ENCODE results near the gene ATP10A.
"Not testable (repeated sequence)": the region's sequence is repeated elsewhere in the genome, so short reads cannot be mapped to it uniquely, and the experiment has no call there.

ATP10A gene

DNA sequence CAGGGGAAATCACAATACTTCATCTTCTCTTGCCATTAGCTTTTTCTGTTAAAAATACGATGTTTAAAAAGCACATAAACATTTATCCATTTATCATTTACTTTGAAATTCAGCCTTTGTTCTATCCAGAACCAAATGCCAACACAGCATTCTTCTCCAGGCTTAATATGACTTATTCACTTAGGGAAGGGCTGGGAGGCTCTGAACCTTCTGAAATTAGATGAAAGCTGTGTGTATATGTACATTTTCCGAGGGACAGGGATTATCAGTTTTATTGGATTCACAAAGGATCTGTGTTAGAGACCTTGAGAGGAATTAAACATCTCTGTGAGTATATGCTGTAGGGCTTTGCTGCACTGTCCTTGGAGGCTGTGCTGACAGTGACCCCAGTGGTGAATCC, 213.7 kb downstream of the ATP10A start:
- Histone ChIP-seq H3K27me3 (ENCODE audit: control insufficient read depth in 1 of 2, insufficient read depth in 2 of 2, low read length in 2 of 2) (no peaks in the 10 kb centered on the region), H3K9ac (ENCODE audit: low read depth in 1 of 2, low read length in 2 of 2) (no peak overlapping the region), H3K4me1 (ENCODE audit: control insufficient read depth in 1 of 2, insufficient read depth in 2 of 2, low read length in 2 of 2) (no peaks in the 10 kb centered on the region), H3K9me3 (ENCODE audit: control insufficient read depth in 1 of 2, low read length in 2 of 2) (peaks cover 0 to 4% of the 10 kb centered on the region in 2 donors), H3K4me3 (ENCODE audit: low read depth in 1 of 2, low read length in 2 of 2) (no peak overlapping the region), H3K27ac (ENCODE audit: low read depth, low read length) (no peak overlapping the region), H3K36me3 (ENCODE audit: control insufficient read depth in 1 of 2, insufficient read depth in 2 of 2, low read length in 2 of 2) (no peaks in the 10 kb centered on the region)

GRCh38 chr15:25643120-25643519, 220.0 kb downstream of the ATP10A start:
- H3K36me3 ChIP-seq (ENCODE audit: control insufficient read depth in 1 of 2, insufficient read depth in 2 of 2, low read length in 2 of 2) = no peaks in the 10 kb centered on the region
- no peak overlapping the region for H3K27ac ChIP-seq (ENCODE audit: low read depth, low read length)
- peaks cover 3% of the 10 kb centered on the region in 2 donors for H3K9me3 ChIP-seq (ENCODE audit: control insufficient read depth in 1 of 2, low read length in 2 of 2)
- no peaks in the 10 kb centered on the region for H3K4me1 ChIP-seq (ENCODE audit: control insufficient read depth in 1 of 2, insufficient read depth in 2 of 2, low read length in 2 of 2)
- no peaks in the 10 kb centered on the region for H3K27me3 ChIP-seq (ENCODE audit: control insufficient read depth in 1 of 2, insufficient read depth in 2 of 2, low read length in 2 of 2)
- H3K9ac ChIP-seq (ENCODE audit: low read depth in 1 of 2, low read length in 2 of 2) = no peak overlapping the region
- H3K4me3 ChIP-seq (ENCODE audit: low read depth in 1 of 2, low read length in 2 of 2) = no peak overlapping the region

DNA sequence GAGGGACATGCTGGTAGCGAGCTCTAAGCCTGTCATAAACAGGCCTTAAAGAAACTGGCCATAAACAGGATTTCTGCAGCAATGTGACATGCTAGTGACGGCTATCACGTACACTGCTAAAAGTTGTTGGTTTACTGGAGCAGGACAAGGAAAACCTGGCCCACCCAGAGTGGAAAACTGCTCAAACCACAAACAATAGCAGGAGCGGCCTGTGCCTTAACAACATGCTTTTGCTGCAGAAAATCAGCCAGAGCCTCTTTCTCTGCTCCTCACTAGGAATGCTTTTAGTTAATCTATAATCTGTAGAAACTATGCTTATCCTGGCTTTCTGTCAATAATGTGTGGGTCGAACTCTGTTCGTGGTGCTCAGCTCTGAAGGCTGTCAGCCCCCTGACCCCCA, 221.4 kb downstream of the ATP10A start:
- H3K36me3 ChIP-seq (ENCODE audit: control insufficient read depth in 1 of 2, insufficient read depth in 2 of 2, low read length in 2 of 2) = no peaks in the 10 kb centered on the region

GRCh38 chr15:25641361-25641760, 221.8 kb downstream of the ATP10A start:
- H3K9me3 ChIP-seq (ENCODE audit: control insufficient read depth in 1 of 2, low read length in 2 of 2) = peaks cover 3% of the 10 kb centered on the region in 2 donors
- H3K27ac ChIP-seq (ENCODE audit: low read depth, low read length) = no peak overlapping the region
- no peak overlapping the region for H3K9ac ChIP-seq (ENCODE audit: low read depth in 1 of 2, low read length in 2 of 2)

More for the DNA sequence above, 221.4 kb downstream of the ATP10A start:
- no peaks in the 10 kb centered on the region for H3K4me1 ChIP-seq (ENCODE audit: control insufficient read depth in 1 of 2, insufficient read depth in 2 of 2, low read length in 2 of 2)
- no peak overlapping the region for H3K9ac ChIP-seq (ENCODE audit: low read depth in 1 of 2, low read length in 2 of 2)
- no peak overlapping the region for H3K27ac ChIP-seq (ENCODE audit: low read depth, low read length)
- no peaks in the 10 kb centered on the region for H3K27me3 ChIP-seq (ENCODE audit: control insufficient read depth in 1 of 2, insufficient read depth in 2 of 2, low read length in 2 of 2)
- no peak overlapping the region for H3K4me3 ChIP-seq (ENCODE audit: low read depth in 1 of 2, low read length in 2 of 2)
- H3K9me3 ChIP-seq (ENCODE audit: control insufficient read depth in 1 of 2, low read length in 2 of 2) = peaks cover 3% of the 10 kb centered on the region in 2 donors

GRCh38 chr15:25640959-25641358, 222.2 kb downstream of the ATP10A start:
- H3K9me3 ChIP-seq (ENCODE audit: control insufficient read depth in 1 of 2, low read length in 2 of 2); H3K4me1 ChIP-seq (ENCODE audit: control insufficient read depth in 1 of 2, insufficient read depth in 2 of 2, low read length in 2 of 2); H3K36me3 ChIP-seq (ENCODE audit: control insufficient read depth in 1 of 2, insufficient read depth in 2 of 2, low read length in 2 of 2); H3K4me3 ChIP-seq (ENCODE audit: low read depth in 1 of 2, low read length in 2 of 2); H3K9ac ChIP-seq (ENCODE audit: low read depth in 1 of 2, low read length in 2 of 2); H3K27me3 ChIP-seq (ENCODE audit: control insufficient read depth in 1 of 2, insufficient read depth in 2 of 2, low read length in 2 of 2); H3K27ac ChIP-seq (ENCODE audit: low read depth, low read length): not testable (repeated sequence)

More at GRCh38 chr15:25641361-25641760, 221.8 kb downstream of the ATP10A start:
- H3K4me1 ChIP-seq (ENCODE audit: control insufficient read depth in 1 of 2, insufficient read depth in 2 of 2, low read length in 2 of 2) = no peaks in the 10 kb centered on the region
- no peaks in the 10 kb centered on the region for H3K36me3 ChIP-seq (ENCODE audit: control insufficient read depth in 1 of 2, insufficient read depth in 2 of 2, low read length in 2 of 2)
- H3K4me3 ChIP-seq (ENCODE audit: low read depth in 1 of 2, low read length in 2 of 2) = no peak overlapping the region
- no peaks in the 10 kb centered on the region for H3K27me3 ChIP-seq (ENCODE audit: control insufficient read depth in 1 of 2, insufficient read depth in 2 of 2, low read length in 2 of 2)

GRCh38 chr15:25640381-25640780, 222.7 kb downstream of the ATP10A start:
- Histone ChIP-seq H3K9ac (ENCODE audit: low read depth in 1 of 2, low read length in 2 of 2) (no peak overlapping the region), H3K27ac (ENCODE audit: low read depth, low read length) (no peak overlapping the region), H3K27me3 (ENCODE audit: control insufficient read depth in 1 of 2, insufficient read depth in 2 of 2, low read length in 2 of 2) (no peaks in the 10 kb centered on the region), H3K36me3 (ENCODE audit: control insufficient read depth in 1 of 2, insufficient read depth in 2 of 2, low read length in 2 of 2) (no peaks in the 10 kb centered on the region), H3K4me1 (ENCODE audit: control insufficient read depth in 1 of 2, insufficient read depth in 2 of 2, low read length in 2 of 2) (no peaks in the 10 kb centered on the region), H3K4me3 (ENCODE audit: low read depth in 1 of 2, low read length in 2 of 2) (no peak overlapping the region), H3K9me3 (ENCODE audit: control insufficient read depth in 1 of 2, low read length in 2 of 2) (peaks cover 3% of the 10 kb centered on the region in 2 donors)

DNA sequence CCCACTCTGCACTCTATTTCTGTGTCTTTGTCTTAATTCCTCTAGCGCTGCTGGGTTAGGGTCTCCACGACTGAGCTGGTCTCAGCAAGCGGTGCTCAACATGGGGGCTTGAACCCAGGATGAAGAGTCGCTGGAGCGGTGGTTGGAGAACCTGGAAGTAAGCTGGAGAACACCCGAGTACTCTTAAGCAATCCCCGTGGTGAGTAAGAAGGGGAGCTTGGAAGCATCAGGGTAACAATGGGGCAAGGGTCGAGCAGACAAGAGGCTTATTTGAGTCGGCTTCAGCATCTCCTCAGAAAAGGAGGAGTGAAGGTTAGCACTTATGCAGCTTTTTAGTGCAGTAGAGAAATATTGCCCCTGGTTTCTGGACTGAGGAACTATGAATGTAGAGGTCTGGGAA, 226.6 kb downstream of the ATP10A start:
- not testable (repeated sequence) for H3K9me3 ChIP-seq (ENCODE audit: control insufficient read depth in 1 of 2, low read length in 2 of 2); H3K36me3 ChIP-seq (ENCODE audit: control insufficient read depth in 1 of 2, insufficient read depth in 2 of 2, low read length in 2 of 2); H3K27me3 ChIP-seq (ENCODE audit: control insufficient read depth in 1 of 2, insufficient read depth in 2 of 2, low read length in 2 of 2); H3K4me3 ChIP-seq (ENCODE audit: low read depth in 1 of 2, low read length in 2 of 2); H3K27ac ChIP-seq (ENCODE audit: low read depth, low read length); H3K4me1 ChIP-seq (ENCODE audit: control insufficient read depth in 1 of 2, insufficient read depth in 2 of 2, low read length in 2 of 2); H3K9ac ChIP-seq (ENCODE audit: low read depth in 1 of 2, low read length in 2 of 2)

GRCh38 chr15:25635191-25635590, 227.9 kb downstream of the ATP10A start:
- H3K9me3 ChIP-seq (ENCODE audit: control insufficient read depth in 1 of 2, low read length in 2 of 2) = peaks cover 4 to 6% of the 10 kb centered on the region in 2 donors
- no peaks in the 10 kb centered on the region for H3K4me1 ChIP-seq (ENCODE audit: control insufficient read depth in 1 of 2, insufficient read depth in 2 of 2, low read length in 2 of 2)
- H3K27me3 ChIP-seq (ENCODE audit: control insufficient read depth in 1 of 2, insufficient read depth in 2 of 2, low read length in 2 of 2) = no peaks in the 10 kb centered on the region
- H3K27ac ChIP-seq (ENCODE audit: low read depth, low read length) = no peak overlapping the region
- no peak overlapping the region for H3K9ac ChIP-seq (ENCODE audit: low read depth in 1 of 2, low read length in 2 of 2)
- H3K36me3 ChIP-seq (ENCODE audit: control insufficient read depth in 1 of 2, insufficient read depth in 2 of 2, low read length in 2 of 2) = no peaks in the 10 kb centered on the region
- H3K4me3 ChIP-seq (ENCODE audit: low read depth in 1 of 2, low read length in 2 of 2) = no peak overlapping the region

- no peaks in the 10 kb centered on the region for H3K27me3 ChIP-seq (ENCODE audit: control insufficient read depth in 1 of 2, insufficient read depth in 2 of 2, low read length in 2 of 2)
- no peak overlapping the region for H3K9ac ChIP-seq (ENCODE audit: low read depth in 1 of 2, low read length in 2 of 2)
- no peaks in the 10 kb centered on the region for H3K4me1 ChIP-seq (ENCODE audit: control insufficient read depth in 1 of 2, insufficient read depth in 2 of 2, low read length in 2 of 2)
- peaks cover 4 to 6% of the 10 kb centered on the region in 2 donors for H3K9me3 ChIP-seq (ENCODE audit: control insufficient read depth in 1 of 2, low read length in 2 of 2)
- no peaks in the 10 kb centered on the region for H3K36me3 ChIP-seq (ENCODE audit: control insufficient read depth in 1 of 2, insufficient read depth in 2 of 2, low read length in 2 of 2)
- H3K27ac ChIP-seq (ENCODE audit: low read depth, low read length) = no peak overlapping the region
- H3K4me3 ChIP-seq (ENCODE audit: low read depth in 1 of 2, low read length in 2 of 2) = no peak overlapping the region
Measured at GRCh38 chr15:25633862-25634261, 229.3 kb downstream of the ATP10A start.

- peaks cover 4 to 6% of the 10 kb centered on the region in 2 donors for H3K9me3 ChIP-seq (ENCODE audit: control insufficient read depth in 1 of 2, low read length in 2 of 2)
- H3K4me3 ChIP-seq (ENCODE audit: low read depth in 1 of 2, low read length in 2 of 2) = no peak overlapping the region
- H3K4me1 ChIP-seq (ENCODE audit: control insufficient read depth in 1 of 2, insufficient read depth in 2 of 2, low read length in 2 of 2) = no peaks in the 10 kb centered on the region
- no peak overlapping the region for H3K27ac ChIP-seq (ENCODE audit: low read depth, low read length)
- H3K36me3 ChIP-seq (ENCODE audit: control insufficient read depth in 1 of 2, insufficient read depth in 2 of 2, low read length in 2 of 2) = no peaks in the 10 kb centered on the region
- no peaks in the 10 kb centered on the region for H3K27me3 ChIP-seq (ENCODE audit: control insufficient read depth in 1 of 2, insufficient read depth in 2 of 2, low read length in 2 of 2)
- no peak overlapping the region for H3K9ac ChIP-seq (ENCODE audit: low read depth in 1 of 2, low read length in 2 of 2)
Measured at GRCh38 chr15:25631971-25632370, 231.2 kb downstream of the ATP10A start.

Measured in duodenal mucosa (tissue), 2 donors.